Endodermal cell (in vitro differentiated cells): ENCODE results near the gene SEC24D. TPM values are rescaled to one million over a fixed set of nuclear protein-coding genes. Genes with fewer than 3 reads are reported as not detected.

Experiments used
- DNase-seq: peaks from one replicate; pipeline ENCODE4 v3.0.0-alpha.2; 2017
- H3K27ac ChIP-seq: 2 replicates; pipeline ENCODE4 v1.5.1; 2013; ENCODE audit warnings: mild to moderate bottlenecking, low read depth, low read length, moderate library complexity
- H3K27me3 ChIP-seq: 2 replicates; pipeline ENCODE4 v1.6.1; 2013; ENCODE audit warnings: mild to moderate bottlenecking, low read length, moderate library complexity; ENCODE audit not compliant: insufficient read depth, control insufficient read depth, poor library complexity, severe bottlenecking
- H3K36me3 ChIP-seq: 2 replicates; pipeline ENCODE4 v1.7.0; 2013; ENCODE audit warnings: mild to moderate bottlenecking, low read length, moderate library complexity; ENCODE audit not compliant: control insufficient read depth, insufficient read depth
- H3K4me1 ChIP-seq: one replicate; pipeline ENCODE4 v1.7.0; 2013; ENCODE audit warnings: low read length; ENCODE audit not compliant: control insufficient read depth, insufficient read depth
- H3K4me3 ChIP-seq: 2 replicates; pipeline ENCODE4 v1.5.1; 2013; ENCODE audit warnings: mild to moderate bottlenecking, low read length, moderate library complexity
- H3K9ac ChIP-seq: 2 replicates; pipeline ENCODE4 v1.6.1; 2013; ENCODE audit warnings: mild to moderate bottlenecking, low read length, moderate library complexity; ENCODE audit not compliant: poor library complexity, severe bottlenecking; ENCODE audit errors: extremely low read depth
- H3K9me3 ChIP-seq: 2 replicates; pipeline ENCODE4 v1.6.1; 2013; ENCODE audit warnings: mild to moderate bottlenecking, low read length, moderate library complexity; ENCODE audit not compliant: control insufficient read depth
- H3K27ac Mint-ChIP-seq: 2 replicates; pipeline ENCODE4 v1.8.0; 2020; ENCODE audit warnings: mixed read lengths
- H3K27me3 Mint-ChIP-seq: 2 replicates; pipeline ENCODE4 v1.8.0; 2021; ENCODE audit warnings: mild to moderate bottlenecking, mixed read lengths; ENCODE audit not compliant: insufficient read depth
- H3K36me3 Mint-ChIP-seq: 2 replicates; pipeline ENCODE4 v1.8.0; 2020; ENCODE audit warnings: low read depth, mixed read lengths
- H3K4me1 Mint-ChIP-seq: 2 replicates; pipeline ENCODE4 v1.8.0; 2020; ENCODE audit warnings: mixed read lengths
- H3K4me3 Mint-ChIP-seq: 2 replicates; pipeline ENCODE4 v1.8.0; 2020; ENCODE audit warnings: mild to moderate bottlenecking, moderate library complexity, mixed read lengths
- H3K9me3 Mint-ChIP-seq: 2 replicates; pipeline ENCODE4 v1.8.0; 2020; ENCODE audit warnings: mild to moderate bottlenecking, mixed read lengths
- WGBS, 2 experiments: methylation state at CpG; one replicate each; pipeline versions ENCODE4 v1.1.5 to v1.1.7; 2013; ENCODE audit warnings: missing lambda C conversion rate in 2 of 2, mixed read lengths in 1 of 2; ENCODE audit not compliant: insufficient coverage in 1 of 2, insufficient read length in 1 of 2; 5-methylcytosine and 5-hydroxymethylcytosine counted together
- total RNA-seq, 2 donors: library from RNA; stranded (reverse); fragmentation: NEBNext Ultra II Directional in 1 of 2; extraction: Animal tissue kit (Norgen Biotek cat#: 25700) in 1 of 2; gene quantifications; 2 replicates in 1 of 2; 3 replicates in 1 of 2; pipeline ENCODE4 v1.2.1, GENCODE V29; 2021
- TF ChIP-seq, protein P1 (sequence below): fragments of 200-600 bp; sonication (generic); conservative IDR thresholded peaks from 2 replicates; pipeline ENCODE4 v1.5.0; 2021; ENCODE audit warnings: antibody characterized with exemption, mild to moderate bottlenecking

SEC24D gene
- total RNA-seq, 2 donors from 2014 or later: 40.4 to 42.8 TPM

DNA sequence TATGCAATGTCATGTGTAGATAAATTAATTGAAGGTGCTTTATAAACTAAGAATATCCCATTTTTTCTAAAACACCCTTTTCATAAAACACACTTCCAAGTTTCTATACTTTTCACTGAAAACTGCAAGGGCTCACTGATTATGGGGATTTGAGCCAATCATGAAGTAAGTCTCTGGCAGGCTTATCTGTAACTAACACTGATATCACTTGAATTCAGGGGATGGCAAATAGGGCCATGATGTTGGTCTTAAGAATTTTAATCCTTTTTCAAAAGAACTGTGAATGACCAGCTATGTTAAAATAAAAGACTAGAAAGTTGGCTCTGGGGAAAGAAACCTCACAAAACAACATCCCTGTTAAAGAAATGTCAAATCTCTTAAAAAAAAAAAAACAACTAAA lies 13.0 kb upstream of the SEC24D start:
- H3K27me3 Mint-ChIP-seq: no peaks in the 10 kb centered on the region
- DNase-seq: no peak
- TF ChIP-seq, protein P1, sequence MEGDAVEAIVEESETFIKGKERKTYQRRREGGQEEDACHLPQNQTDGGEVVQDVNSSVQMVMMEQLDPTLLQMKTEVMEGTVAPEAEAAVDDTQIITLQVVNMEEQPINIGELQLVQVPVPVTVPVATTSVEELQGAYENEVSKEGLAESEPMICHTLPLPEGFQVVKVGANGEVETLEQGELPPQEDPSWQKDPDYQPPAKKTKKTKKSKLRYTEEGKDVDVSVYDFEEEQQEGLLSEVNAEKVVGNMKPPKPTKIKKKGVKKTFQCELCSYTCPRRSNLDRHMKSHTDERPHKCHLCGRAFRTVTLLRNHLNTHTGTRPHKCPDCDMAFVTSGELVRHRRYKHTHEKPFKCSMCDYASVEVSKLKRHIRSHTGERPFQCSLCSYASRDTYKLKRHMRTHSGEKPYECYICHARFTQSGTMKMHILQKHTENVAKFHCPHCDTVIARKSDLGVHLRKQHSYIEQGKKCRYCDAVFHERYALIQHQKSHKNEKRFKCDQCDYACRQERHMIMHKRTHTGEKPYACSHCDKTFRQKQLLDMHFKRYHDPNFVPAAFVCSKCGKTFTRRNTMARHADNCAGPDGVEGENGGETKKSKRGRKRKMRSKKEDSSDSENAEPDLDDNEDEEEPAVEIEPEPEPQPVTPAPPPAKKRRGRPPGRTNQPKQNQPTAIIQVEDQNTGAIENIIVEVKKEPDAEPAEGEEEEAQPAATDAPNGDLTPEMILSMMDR: no peak
- H3K4me1 Mint-ChIP-seq: peaks cover 38% of the 10 kb centered on the region
- H3K9me3 Mint-ChIP-seq: no peaks in the 10 kb centered on the region
- no peak overlapping the region for H3K9ac ChIP-seq
- no peaks in the 10 kb centered on the region for H3K36me3 Mint-ChIP-seq
- no peak overlapping the region for H3K4me3 Mint-ChIP-seq
- no peak overlapping the region for H3K27ac Mint-ChIP-seq
- H3K4me3 ChIP-seq: no peak overlapping the region
- peaks cover 5% of the 10 kb centered on the region for H3K4me1 ChIP-seq
- H3K36me3 ChIP-seq: no peaks in the 10 kb centered on the region
- no peaks in the 10 kb centered on the region for H3K9me3 ChIP-seq
- no peak overlapping the region for H3K27ac ChIP-seq
- H3K27me3 ChIP-seq: no peaks in the 10 kb centered on the region

DNA sequence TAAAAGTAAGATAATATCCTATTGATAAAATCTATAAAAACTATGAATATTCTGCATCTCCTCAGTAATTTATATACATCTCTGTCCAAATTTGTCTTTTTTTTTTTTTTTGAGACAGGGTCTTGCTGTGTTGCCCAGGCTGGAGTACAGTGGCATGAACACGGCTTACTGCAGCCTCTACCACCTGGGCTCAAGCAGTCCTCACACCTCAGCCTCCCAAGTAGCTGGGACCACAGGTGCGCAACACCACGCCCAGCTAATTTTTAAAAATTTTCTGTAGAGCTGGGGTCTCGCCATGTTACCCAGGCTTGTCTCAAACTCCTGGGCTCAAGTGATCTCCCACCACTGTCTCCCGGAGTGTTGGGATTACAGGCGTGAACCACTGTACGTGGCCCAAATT lies 12.3 kb upstream of the SEC24D start:
- Histone ChIP-seq H3K36me3 (no peaks in the 10 kb centered on the region), H3K9ac (no peak overlapping the region), H3K27ac (no peak overlapping the region), H3K9me3 (no peaks in the 10 kb centered on the region), H3K4me1 (peaks cover 5% of the 10 kb centered on the region), H3K4me3 (no peak overlapping the region), H3K27me3 (no peaks in the 10 kb centered on the region)
- Mint-ChIP-seq H3K27ac (no peak overlapping the region), H3K9me3 (no peaks in the 10 kb centered on the region), H3K4me1 (peaks cover 37% of the 10 kb centered on the region), H3K4me3 (no peak overlapping the region), H3K36me3 (no peaks in the 10 kb centered on the region), H3K27me3 (no peaks in the 10 kb centered on the region)
- WGBS, 2 experiments: 90 to 91% methylated on average over 6 to 7 of the region's 7 CpGs
- no peak for DNase-seq
- TF ChIP-seq, protein P1: no peak

DNA sequence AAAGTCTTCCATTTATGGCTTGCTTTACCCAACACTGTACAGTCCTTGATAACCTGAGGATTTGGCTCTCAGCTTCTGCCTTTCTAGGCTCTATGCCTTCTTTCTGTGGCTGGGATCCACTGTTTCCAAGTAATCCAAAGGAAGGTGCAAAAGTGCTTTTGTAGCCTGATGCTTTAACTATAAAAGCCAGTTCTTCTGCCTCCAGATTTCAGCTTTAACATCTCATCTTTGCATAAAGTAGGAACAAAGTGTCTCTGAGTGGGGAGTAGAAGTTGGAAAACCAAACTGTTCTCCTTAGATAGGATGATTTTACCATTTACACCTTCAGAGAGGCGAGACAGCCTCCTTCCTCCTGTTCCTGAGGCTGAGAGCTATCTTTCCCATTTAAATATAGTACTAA lies 11.1 kb upstream of the SEC24D start:
- H3K4me3 Mint-ChIP-seq: no peak overlapping the region
- H3K4me1 Mint-ChIP-seq: peaks cover 28% of the 10 kb centered on the region
- no peak for DNase-seq
- H3K4me3 ChIP-seq: no peak overlapping the region
- H3K27me3 ChIP-seq: no peaks in the 10 kb centered on the region
- H3K9me3 ChIP-seq: no peaks in the 10 kb centered on the region
- TF ChIP-seq, protein P1: no peak
- H3K27me3 Mint-ChIP-seq: no peaks in the 10 kb centered on the region
- H3K36me3 ChIP-seq: no peaks in the 10 kb centered on the region
- peaks cover 5% of the 10 kb centered on the region for H3K4me1 ChIP-seq
- no peak overlapping the region for H3K27ac Mint-ChIP-seq
- no peak overlapping the region for H3K9ac ChIP-seq
- no peak overlapping the region for H3K27ac ChIP-seq
- no peaks in the 10 kb centered on the region for H3K36me3 Mint-ChIP-seq
- H3K9me3 Mint-ChIP-seq: no peaks in the 10 kb centered on the region
- 80 to 81% methylated on average over 1 of the region's 1 CpG for WGBS, 2 experiments
